KMS-11 (cell line): Measurements from ENCODE around the gene MPC1.

Experiments used
- H2AFZ ChIP-seq: fragments of 200-600 bp; sonication (generic); 2 replicates; pipeline ENCODE4 v1.6.1; 2016; ENCODE audit warnings: antibody characterized with exemption, mixed run types, low read depth
- H3K27ac ChIP-seq: fragments of 200-600 bp; sonication (generic); 2 replicates; pipeline ENCODE4 v1.6.1; 2016; ENCODE audit warnings: mild to moderate bottlenecking, mixed run types
- H3K27me3 ChIP-seq: fragments of 200-600 bp; sonication (generic); 2 replicates; pipeline ENCODE4 v1.6.1; 2017; ENCODE audit warnings: mild to moderate bottlenecking, low read depth, mixed run types, moderate library complexity; ENCODE audit not compliant: insufficient read depth
- H3K36me3 ChIP-seq: fragments of 200-600 bp; sonication (generic); 2 replicates; pipeline ENCODE4 v1.6.1; 2017; ENCODE audit warnings: mild to moderate bottlenecking, mixed run types; ENCODE audit not compliant: insufficient read depth
- H3K4me1 ChIP-seq: fragments of 200-600 bp; sonication (generic); 2 replicates; pipeline ENCODE4 v1.6.1; 2016; ENCODE audit warnings: mild to moderate bottlenecking, low read depth, mixed run types; ENCODE audit not compliant: poor library complexity, severe bottlenecking
- H3K4me2 ChIP-seq: fragments of 200-600 bp; sonication (generic); 2 replicates; pipeline ENCODE4 v1.7.0; 2016; ENCODE audit warnings: mild to moderate bottlenecking, mixed run types
- H3K4me3 ChIP-seq: fragments of 200-600 bp; sonication (generic); IDR thresholded peaks from 2 replicates; pipeline ENCODE4 v1.6.1; 2017; ENCODE audit warnings: low read depth, low read length, mixed read lengths; ENCODE audit not compliant: insufficient read depth
- H3K79me2 ChIP-seq: fragments of 200-600 bp; sonication (generic); 2 replicates; pipeline ENCODE4 v1.6.1; 2016; ENCODE audit warnings: low read depth, mixed run types; ENCODE audit not compliant: insufficient read depth
- H3K9ac ChIP-seq: fragments of 200-600 bp; sonication (generic); 2 replicates; pipeline ENCODE4 v1.6.1; 2016; ENCODE audit warnings: mild to moderate bottlenecking, mixed run types
- H4K20me1 ChIP-seq: fragments of 200-600 bp; sonication (generic); 2 replicates; pipeline ENCODE4 v1.6.1; 2016; ENCODE audit warnings: mild to moderate bottlenecking, mixed run types; ENCODE audit not compliant: insufficient read depth
- TF ChIP-seq, protein P1 (sequence below): fragments of 200-600 bp; sonication (generic); conservative IDR thresholded peaks from 2 replicates; pipeline ENCODE4 v1.6.1; 2017; ENCODE audit warnings: low read depth, mild to moderate bottlenecking, antibody characterized with exemption, low read length, moderate library complexity, mixed read lengths

The MPC1 gene

DNA sequence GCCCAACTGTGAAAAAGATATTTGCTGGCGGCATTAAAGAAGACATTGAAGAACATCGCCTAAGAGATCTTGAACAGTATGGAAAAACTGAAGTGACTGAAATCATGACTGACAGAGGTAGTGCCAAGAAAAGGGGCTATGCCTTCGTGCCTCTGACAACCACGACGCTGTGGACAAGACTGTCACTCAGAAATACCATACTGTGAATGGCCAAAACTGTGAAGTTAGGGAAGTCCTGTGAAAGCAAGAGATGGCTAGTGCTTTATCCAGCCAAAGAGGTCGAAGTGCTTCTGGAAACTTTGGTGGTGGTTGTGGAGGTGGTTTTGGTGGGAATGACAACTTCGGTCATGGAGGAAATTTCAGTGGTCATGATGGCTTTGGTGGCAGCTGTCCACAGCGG lies 47.9 kb downstream of the MPC1 start:
- peaks cover 69% of the 10 kb centered on the region for H3K79me2 ChIP-seq
- H3K4me1 ChIP-seq, result no peaks in the 10 kb centered on the region
- no peak overlapping the region for H3K27ac ChIP-seq
- H3K4me3 ChIP-seq, result no peak overlapping the region
- TF ChIP-seq, protein P1, sequence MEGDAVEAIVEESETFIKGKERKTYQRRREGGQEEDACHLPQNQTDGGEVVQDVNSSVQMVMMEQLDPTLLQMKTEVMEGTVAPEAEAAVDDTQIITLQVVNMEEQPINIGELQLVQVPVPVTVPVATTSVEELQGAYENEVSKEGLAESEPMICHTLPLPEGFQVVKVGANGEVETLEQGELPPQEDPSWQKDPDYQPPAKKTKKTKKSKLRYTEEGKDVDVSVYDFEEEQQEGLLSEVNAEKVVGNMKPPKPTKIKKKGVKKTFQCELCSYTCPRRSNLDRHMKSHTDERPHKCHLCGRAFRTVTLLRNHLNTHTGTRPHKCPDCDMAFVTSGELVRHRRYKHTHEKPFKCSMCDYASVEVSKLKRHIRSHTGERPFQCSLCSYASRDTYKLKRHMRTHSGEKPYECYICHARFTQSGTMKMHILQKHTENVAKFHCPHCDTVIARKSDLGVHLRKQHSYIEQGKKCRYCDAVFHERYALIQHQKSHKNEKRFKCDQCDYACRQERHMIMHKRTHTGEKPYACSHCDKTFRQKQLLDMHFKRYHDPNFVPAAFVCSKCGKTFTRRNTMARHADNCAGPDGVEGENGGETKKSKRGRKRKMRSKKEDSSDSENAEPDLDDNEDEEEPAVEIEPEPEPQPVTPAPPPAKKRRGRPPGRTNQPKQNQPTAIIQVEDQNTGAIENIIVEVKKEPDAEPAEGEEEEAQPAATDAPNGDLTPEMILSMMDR, result no peak
- H3K36me3 ChIP-seq, result no peaks in the 10 kb centered on the region
- no peak overlapping the region for H3K9ac ChIP-seq
- H3K27me3 ChIP-seq, result no peaks in the 10 kb centered on the region
- no peak overlapping the region for H2AFZ ChIP-seq
- H4K20me1 ChIP-seq, result 0 out of 2 replicates have a peak, but pooled peaks cover 5% of the 10 kb centered on the region
- no peak overlapping the region for H3K4me2 ChIP-seq

DNA sequence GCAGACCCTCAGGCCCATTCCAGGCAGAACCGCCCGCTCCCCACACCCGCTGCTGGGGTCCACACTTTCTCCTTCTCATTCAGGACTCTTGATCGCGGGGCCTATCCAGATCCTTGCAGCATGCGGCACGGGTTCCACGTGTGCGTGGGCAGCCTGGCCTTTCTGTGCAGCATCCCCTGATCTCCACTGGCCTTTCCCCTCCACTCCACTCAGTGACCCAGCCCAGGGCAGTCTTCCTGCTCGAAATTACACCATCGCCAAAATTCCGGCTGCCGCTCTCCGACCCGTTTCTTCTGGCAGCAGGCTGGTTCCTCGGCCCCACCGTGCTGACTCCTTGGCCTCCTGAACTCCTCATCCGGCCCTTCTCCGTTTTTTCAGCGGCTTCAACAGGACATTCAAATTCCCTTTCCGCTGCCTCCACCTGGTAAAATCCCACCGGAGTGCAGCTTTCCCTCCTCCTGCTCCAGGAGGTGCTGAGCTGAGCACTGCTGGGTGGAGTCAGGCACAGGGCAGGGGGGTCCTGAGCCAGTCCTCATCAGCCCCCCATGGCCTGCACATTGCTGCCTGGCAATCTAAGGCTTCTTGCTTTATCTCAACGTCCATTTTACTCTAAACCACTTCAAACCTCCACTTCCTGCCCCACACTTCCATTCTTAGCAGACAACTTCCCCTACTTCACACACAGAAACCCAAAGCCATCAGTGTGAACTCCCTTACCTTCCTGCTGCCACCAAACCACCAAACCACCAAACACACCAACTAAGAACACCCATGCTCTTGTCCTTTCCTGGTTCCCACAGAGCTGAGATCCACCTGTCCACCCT lies 49.4 kb downstream of the MPC1 start:
- no peak overlapping the region for H3K4me3 ChIP-seq
- no peak overlapping the region for H2AFZ ChIP-seq
- peaks cover 54% of the 10 kb centered on the region; the same call in 1 of the 2 replicates for H3K79me2 ChIP-seq
- H3K4me2 ChIP-seq, result no peak overlapping the region
- no peaks in the 10 kb centered on the region for H3K4me1 ChIP-seq
- no peak overlapping the region for H3K9ac ChIP-seq
- no peaks in the 10 kb centered on the region for H3K27me3 ChIP-seq
- TF ChIP-seq, protein P1, result no peak
- no peaks in the 10 kb centered on the region for H3K36me3 ChIP-seq
- 0 out of 2 replicates have a peak, but pooled peaks cover 5% of the 10 kb centered on the region for H4K20me1 ChIP-seq
- no peak overlapping the region for H3K27ac ChIP-seq

DNA sequence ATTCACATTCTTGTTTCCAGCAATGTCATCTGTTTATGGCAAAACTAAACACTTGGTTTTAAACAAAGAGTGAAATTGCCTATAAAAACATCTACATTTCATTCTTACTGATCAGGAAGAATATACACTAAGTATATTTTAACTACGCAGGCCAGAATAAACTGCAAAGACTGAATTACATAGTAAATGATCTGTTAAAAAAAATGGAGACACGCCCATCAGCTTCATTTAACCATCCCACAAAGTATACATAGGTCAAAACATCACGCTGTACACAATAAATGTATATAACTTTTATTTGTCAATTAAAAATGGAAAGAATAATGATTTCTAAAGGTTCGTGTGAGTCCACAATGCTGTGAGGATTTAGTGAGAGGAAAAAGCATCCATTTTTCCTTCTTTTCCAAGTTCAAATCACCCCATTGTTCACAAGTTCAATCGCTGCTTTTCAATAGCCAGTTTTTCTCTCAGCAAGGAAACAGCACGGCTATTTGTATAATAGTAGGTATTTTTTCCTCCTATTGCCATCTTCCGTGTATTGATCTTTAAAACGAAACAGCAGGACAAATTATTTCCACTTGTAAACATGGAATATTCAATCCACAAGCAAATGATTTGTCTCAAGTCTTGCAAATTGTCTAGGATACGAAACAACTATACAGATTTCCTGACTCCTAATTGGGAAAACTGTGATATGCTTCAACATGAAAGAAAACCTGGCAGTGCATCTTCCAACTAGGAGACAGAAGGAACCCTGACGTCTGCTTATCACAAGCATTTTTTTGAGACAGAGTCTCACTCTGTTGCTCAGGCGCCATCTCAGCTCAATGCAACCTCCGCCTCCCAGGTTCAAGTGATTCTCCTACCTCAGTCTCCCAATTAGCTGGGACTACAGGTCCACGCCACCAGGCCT lies 51.0 kb downstream of the MPC1 start:
- Histone ChIP-seq H3K79me2 (peaks cover 39% of the 10 kb centered on the region; the same call in 1 of the 2 replicates), H3K4me1 (no peaks in the 10 kb centered on the region), H3K27ac (no peak overlapping the region), H3K4me2 (no peak overlapping the region), H3K27me3 (no peaks in the 10 kb centered on the region), H3K9ac (no peak overlapping the region), H2AFZ (no peak overlapping the region), H4K20me1 (no peaks in the 10 kb centered on the region), H3K4me3 (no peak overlapping the region), H3K36me3 (no peaks in the 10 kb centered on the region)
- TF ChIP-seq, protein P1, result no peak

DNA sequence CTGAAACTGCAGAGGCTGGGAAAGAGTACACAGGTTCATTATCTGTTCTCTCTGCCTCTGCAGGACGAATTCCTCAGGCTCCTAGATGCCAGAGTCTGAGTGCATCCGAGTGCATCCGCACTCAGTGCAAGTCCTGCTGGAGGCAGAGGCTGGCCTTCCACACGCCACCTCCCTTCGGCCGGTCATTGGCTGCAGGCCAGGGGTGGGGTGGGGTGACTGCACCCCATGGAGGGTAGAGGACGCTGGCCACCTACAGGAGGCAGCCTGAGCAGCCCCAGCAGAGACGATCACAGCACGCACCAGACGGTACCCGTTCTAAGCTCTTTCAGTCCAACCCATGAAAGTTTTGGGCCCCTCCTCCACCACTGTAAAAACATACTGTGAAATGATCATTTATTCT lies 52.1 kb downstream of the MPC1 start:
- no peak overlapping the region for H3K4me2 ChIP-seq
- no peak overlapping the region for H3K4me3 ChIP-seq
- no peaks in the 10 kb centered on the region for H4K20me1 ChIP-seq
- no peaks in the 10 kb centered on the region for H3K36me3 ChIP-seq
- no peaks in the 10 kb centered on the region for H3K27me3 ChIP-seq
- no peak overlapping the region for H3K27ac ChIP-seq
- peaks cover 29% of the 10 kb centered on the region; the same call in 1 of the 2 replicates for H3K79me2 ChIP-seq
- no peak overlapping the region for H3K9ac ChIP-seq
- TF ChIP-seq, protein P1, result no peak
- no peaks in the 10 kb centered on the region for H3K4me1 ChIP-seq
- no peak overlapping the region for H2AFZ ChIP-seq
